ENCODE data around the gene GRN.
"Not testable (repeated sequence)": the region's sequence is repeated elsewhere in the genome, so short reads cannot be mapped to it uniquely, and the experiment has no call there.

The GRN gene

GRCh38 chr17:44363613-44364159 is 18.6 kb downstream of the GRN start, which contains the start of gene FAM171A2:
Gene FAM171A2, minus strand, starts transcription at chr17:44363853. Its CDS starts 139 bp downstream, at chr17:44363714.
- no peak for DNase-seq

GRCh38 chr17:44365051-44365450 is 19.9 kb downstream of the GRN start:
- DNase-seq = not testable (repeated sequence)

GRCh38 chr17:44367231-44367979 is 22.3 kb downstream of the GRN start:
- DNase-seq = no peak

- not testable (repeated sequence) for DNase-seq
These were observed 23.5 kb downstream of the GRN start for GRCh38 chr17:44368391-44369243.

GRCh38 chr17:44369414-44370023 is 24.4 kb downstream of the GRN start:
- DNase-seq = not testable (repeated sequence)

- DNase-seq = no peak
These were observed 26.9 kb downstream of the GRN start for GRCh38 chr17:44372036-44372435.

- DNase-seq = no peak
These were observed 29.4 kb downstream of the GRN start for GRCh38 chr17:44374306-44375195.

GRCh38 chr17:44375196-44376017 is 30.3 kb downstream of the GRN start:
- DNase-seq = no peak

- DNase-seq = no peak
These were observed 31.0 kb downstream of the GRN start for GRCh38 chr17:44376124-44376523.

- DNase-seq = no peak
These were observed 31.7 kb downstream of the GRN start for GRCh38 chr17:44376779-44377178.

- DNase-seq = no peak
These were observed 33.1 kb downstream of the GRN start for GRCh38 chr17:44378171-44378705.

- DNase-seq = no peak
These were observed 34.8 kb downstream of the GRN start for GRCh38 chr17:44379887-44380286.

GRCh38 chr17:44380767-44381166 is 35.7 kb downstream of the GRN start:
- no peak for DNase-seq

- no peak for DNase-seq
These were observed 36.8 kb downstream of the GRN start for GRCh38 chr17:44381810-44382305.

- no peak for DNase-seq
These were observed 37.8 kb downstream of the GRN start for GRCh38 chr17:44382917-44383316.

- DNase-seq = no peak
These were observed 38.3 kb downstream of the GRN start for GRCh38 chr17:44383363-44383762.

- DNase-seq = no peak
These were observed 38.8 kb downstream of the GRN start for GRCh38 chr17:44383861-44384260.

GRCh38 chr17:44384281-44384822 is 39.2 kb downstream of the GRN start:
- DNase-seq = no peak

GRCh38 chr17:44384823-44385286 is 39.8 kb downstream of the GRN start:
- no peak for DNase-seq
